HG03354 (cell line): Measurements from ENCODE around the gene PLSCR1.
"Not testable (repeated sequence)": the region's sequence is repeated elsewhere in the genome, so short reads cannot be mapped to it uniquely, and the experiment has no call there.

ENCODE experiments used
- ATAC-seq: cut with Tn5 transposase; IDR thresholded peaks from one replicate; pipeline ENCODE4 v1.9.1; 2021; ENCODE audit warnings: mild to moderate bottlenecking; ENCODE audit not compliant: unreplicated experiment, poor library complexity, severe bottlenecking

Gene PLSCR1

GRCh38 chr3:146521394-146521793 is 23.0 kb downstream of the PLSCR1 start:
- no peak for ATAC-seq

- no peak for ATAC-seq
These were observed 24.6 kb downstream of the PLSCR1 start for GRCh38 chr3:146519810-146520209.

DNA sequence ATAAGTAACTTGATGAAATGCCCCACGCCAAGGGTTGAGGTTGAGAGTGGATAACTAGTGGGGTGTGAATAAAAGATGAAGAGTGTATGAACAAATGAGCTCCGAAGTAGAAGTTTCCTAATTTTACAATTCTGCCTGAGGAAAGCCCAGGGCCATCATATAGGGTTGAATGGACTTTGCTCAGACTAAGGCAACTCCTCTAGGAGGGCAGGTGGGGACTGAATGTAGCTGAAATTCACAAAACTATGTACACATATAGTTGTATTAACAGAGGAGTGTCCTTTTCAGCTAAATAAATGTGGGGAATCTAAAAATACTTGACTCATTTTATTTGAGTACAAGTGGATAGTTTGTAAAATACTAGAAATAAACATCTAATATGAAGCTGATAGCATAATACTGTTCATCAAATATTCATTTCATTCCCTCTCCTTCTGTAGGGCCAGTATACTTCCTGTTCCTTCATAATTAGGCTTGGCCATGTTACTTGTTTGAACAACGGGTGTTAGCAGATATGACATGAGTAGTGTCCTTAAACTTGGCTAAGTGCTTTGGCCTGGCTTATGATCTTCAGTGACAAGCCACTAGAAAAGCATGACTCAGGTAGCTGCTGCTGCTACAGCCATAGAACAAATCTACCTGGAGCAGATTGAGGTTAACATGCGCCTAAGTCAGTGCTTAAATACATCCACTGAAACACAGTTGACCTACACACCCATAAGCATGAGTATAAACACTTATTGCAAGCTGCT is 26.5 kb downstream of the PLSCR1 start:
- no peak for ATAC-seq

GRCh38 chr3:146513386-146514051 is 30.9 kb downstream of the PLSCR1 start:
- no peak for ATAC-seq

DNA sequence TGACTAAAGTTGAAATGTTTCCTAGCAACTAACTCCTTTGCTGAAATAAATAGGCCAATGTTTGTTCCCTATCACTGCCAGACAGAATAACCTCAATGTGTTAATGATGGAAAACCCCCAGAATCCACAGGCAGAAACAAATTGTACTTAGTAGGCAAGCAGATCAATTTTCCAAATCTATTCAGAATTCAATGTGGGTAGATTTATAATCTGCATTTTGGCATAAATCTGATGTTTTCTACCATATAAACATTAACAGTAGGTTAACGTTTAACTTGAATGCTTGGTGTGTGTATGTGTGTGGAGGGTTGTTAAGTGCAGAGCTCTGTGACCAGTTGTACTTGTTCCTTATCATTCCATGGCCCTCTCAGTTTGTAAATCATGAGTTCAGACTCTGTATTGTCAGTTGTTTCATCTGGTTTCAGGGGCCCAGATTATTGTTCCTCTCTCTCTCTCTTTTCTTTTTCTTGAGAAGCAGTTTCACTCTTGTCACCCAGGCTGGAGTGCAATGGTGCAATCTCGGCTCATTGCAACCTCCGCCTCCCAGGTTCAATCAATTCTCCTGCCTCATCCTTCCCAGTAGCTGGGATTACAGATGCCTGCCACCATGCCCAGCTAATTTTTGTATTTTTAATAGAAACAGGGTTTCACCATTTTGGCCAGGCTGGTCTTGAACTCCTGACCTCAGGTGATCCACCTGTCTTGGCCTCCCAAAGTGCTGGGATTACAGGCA is 32.8 kb downstream of the PLSCR1 start:
- peak; percentile 33 for ATAC-seq

- ATAC-seq, result no peak
These were observed 36.9 kb downstream of the PLSCR1 start for GRCh38 chr3:146507331-146508120.

GRCh38 chr3:146505516-146505915 is 38.9 kb downstream of the PLSCR1 start:
- ATAC-seq, result no peak

GRCh38 chr3:146504498-146505197 is 39.8 kb downstream of the PLSCR1 start:
- no peak for ATAC-seq

- ATAC-seq, result peak; percentile 94
These were observed 40.8 kb downstream of the PLSCR1 start for GRCh38 chr3:146503461-146504202.

DNA sequence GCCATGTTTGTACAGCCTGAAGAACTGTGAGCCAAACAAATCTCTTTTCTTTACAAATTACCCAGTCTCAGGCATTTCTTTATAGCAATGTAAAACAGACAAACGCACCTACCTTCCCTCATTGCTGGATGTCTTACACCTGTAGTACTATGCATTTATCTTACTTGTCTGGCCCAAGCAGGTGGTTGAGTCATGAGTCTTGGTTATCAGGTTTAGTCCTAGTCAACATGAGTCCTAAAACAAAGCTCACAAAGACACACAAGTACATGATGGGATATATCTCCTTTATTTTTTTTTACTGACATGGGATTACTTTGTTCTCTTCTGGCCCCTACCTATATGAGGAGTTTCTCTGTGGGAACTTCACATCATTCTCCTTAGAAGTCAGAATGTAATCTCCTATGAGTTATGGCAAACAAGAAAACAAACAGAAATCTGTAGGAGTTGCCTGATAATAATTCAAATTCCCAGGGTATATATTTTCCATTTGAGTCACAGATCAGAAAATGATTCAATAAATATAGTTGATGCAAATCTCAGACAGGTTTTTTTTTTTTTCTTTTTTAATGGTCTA is 41.4 kb downstream of the PLSCR1 start:
- ATAC-seq, result no peak

DNA sequence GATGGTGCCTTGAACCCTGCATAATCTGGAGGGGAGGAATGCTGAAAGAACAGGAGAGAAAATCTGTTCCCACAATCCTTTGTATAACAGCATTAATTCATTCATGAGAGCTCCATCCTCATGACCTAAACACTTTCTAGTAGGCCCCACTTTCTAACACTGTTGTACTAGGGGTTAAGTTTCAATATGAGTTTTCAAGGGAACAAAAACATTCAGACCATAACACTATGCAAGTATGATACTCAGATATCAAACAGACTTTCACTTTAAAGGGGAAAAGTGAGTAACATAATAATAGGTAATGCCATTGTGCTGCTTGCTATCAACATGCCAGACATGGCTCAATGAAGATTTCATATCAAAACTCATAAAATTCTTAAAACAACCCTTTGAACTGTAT is 42.7 kb downstream of the PLSCR1 start:
- ATAC-seq, result peak; percentile 33

- ATAC-seq, result no peak
These were observed 44.7 kb downstream of the PLSCR1 start for GRCh38 chr3:146499701-146500100.

DNA sequence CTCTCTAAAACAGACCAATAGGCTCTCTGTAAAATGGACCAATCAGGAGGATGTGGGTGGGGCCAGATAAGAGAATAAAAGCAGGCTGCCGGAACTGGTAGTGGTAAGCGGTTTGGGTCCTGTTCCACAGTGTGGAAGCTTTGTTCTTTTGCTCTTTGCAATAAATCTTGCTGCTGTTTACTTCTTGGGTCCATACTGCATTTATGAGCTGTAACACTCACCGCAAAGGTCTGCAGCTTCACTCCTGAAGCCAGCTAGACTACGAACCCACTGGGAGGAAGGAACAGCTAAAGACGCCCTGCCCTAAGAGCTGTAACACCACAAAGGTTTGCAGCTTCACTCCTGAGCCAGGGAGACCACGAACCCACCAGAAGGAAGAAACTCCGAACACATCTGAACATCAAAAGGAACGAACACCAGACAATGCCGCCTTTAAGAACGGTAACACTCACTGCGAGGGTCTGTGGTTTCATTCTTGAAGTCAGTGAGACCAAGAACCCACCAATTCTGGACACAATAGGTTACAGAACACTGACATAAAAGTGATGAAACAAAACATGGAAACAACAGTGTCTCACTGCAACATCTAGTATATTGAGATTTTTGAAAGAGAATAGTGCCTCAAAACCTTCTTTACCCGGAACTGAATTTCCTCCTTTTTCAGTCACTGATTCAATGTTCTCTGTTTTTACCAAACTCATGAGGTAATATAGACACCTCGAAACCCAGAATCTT is 46.2 kb downstream of the PLSCR1 start:
- ATAC-seq, result no peak

DNA sequence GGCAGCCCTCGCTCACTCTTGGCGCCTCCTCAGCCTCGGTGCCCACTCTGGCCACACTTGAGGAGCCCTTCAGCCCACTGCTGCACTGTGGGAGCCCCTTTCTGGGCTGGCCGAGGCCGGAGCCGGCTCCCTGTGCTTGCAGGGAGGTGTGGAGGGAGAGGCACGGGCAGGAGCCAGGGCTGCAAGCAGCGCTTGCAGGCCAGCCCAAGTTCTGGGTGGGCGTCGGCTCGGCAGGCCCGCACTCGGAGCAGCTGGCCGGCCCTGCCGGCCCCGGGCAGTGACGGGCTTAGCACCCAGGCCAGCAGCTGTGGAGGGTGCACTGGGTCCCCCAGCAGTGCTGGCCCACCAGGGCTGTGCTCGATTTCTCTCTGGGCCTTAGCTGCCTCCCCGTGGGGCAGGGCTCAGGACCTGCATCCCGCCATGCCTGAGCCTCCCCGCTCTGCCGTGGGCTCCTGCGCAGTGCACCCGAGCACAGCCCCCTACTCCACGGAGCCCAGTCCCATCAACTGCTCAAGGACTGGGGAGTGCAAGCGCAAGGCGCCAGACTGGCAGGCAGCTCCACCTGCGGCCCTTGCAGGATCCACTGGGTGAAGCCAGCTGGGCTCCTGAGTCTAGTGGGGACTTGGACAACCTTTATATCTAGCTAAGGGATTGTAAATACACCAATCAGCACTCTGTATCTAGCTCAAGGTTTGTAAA is 47.1 kb downstream of the PLSCR1 start:
- ATAC-seq, result not testable (repeated sequence)

DNA sequence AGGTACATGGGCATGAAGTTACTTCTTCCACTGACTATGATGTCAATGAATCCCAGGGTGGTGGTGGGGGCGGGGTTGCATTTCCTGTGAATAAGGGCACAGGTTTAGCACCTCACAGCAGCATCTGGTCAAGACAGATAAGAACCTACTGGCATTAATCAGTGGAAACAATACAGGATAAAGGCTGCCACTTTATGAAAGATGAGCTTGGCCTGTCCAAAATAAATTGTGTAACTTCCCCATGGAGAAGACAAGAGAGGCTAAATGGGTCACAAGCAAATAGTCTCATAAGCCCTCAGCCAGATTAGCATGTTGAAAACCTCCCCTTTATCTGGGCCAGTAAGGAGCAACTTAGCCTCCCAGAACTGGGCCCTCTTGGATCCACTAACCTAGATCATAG is 47.7 kb downstream of the PLSCR1 start:
- ATAC-seq, result no peak

DNA sequence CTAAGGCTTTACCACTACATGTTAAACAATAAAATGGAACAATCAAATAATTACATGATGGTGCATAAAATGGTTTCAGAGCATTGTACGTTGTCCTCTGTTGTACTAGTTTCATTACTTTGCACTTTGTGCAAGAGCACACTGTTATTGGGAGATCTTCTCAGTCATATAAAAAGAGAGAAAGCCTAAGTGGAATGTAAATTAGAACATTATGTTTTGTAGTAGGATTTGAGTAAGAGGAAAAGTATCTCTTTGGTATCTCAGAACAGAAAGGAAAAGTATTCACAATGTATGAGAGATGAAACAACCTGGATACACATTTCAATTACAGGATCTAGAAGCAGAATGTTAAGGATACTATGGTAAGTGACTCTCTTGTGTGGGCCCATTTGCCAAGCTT is 48.2 kb downstream of the PLSCR1 start:
- ATAC-seq, result no peak

GRCh38 chr3:146493761-146494160 is 50.6 kb downstream of the PLSCR1 start:
- no peak for ATAC-seq
